Coronary artery (tissue), 2 donors: ENCODE measurements around the gene MVK.

Source experiments
- DNase-seq: peaks from one replicate; pipeline ENCODE4 v3.0.0-alpha.2; 2017; ENCODE audit warnings: low spot score
- H3K27ac ChIP-seq, 2 donors: fragments of 200-600 bp; sonication (generic); one replicate each; pipeline ENCODE4 v1.5.1; 2016 to 2019
- H3K4me3 ChIP-seq: fragments of 200-600 bp; sonication (generic); 2 replicates; pipeline ENCODE4 v1.5.1; 2016; ENCODE audit warnings: mild to moderate bottlenecking, moderate library complexity
- TF ChIP-seq, protein P1 (sequence below): fragments of 200-600 bp; sonication (generic); IDR thresholded peaks from one replicate; pipeline ENCODE4 v1.5.1; 2019; ENCODE audit warnings: antibody characterized with exemption

The MVK gene

GRCh38 chr12:109557805-109558204 lies 15.8 kb upstream of the MVK start:
- TF ChIP-seq, protein P1, sequence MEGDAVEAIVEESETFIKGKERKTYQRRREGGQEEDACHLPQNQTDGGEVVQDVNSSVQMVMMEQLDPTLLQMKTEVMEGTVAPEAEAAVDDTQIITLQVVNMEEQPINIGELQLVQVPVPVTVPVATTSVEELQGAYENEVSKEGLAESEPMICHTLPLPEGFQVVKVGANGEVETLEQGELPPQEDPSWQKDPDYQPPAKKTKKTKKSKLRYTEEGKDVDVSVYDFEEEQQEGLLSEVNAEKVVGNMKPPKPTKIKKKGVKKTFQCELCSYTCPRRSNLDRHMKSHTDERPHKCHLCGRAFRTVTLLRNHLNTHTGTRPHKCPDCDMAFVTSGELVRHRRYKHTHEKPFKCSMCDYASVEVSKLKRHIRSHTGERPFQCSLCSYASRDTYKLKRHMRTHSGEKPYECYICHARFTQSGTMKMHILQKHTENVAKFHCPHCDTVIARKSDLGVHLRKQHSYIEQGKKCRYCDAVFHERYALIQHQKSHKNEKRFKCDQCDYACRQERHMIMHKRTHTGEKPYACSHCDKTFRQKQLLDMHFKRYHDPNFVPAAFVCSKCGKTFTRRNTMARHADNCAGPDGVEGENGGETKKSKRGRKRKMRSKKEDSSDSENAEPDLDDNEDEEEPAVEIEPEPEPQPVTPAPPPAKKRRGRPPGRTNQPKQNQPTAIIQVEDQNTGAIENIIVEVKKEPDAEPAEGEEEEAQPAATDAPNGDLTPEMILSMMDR: no peak
- Histone ChIP-seq H3K4me3 (no peak overlapping the region), H3K27ac (no peak overlapping the region)
- no peak for DNase-seq

- no peak overlapping the region for H3K4me3 ChIP-seq
- TF ChIP-seq, protein P1: no peak
- no peak overlapping the region for H3K27ac ChIP-seq
- DNase-seq: no peak
Measured at GRCh38 chr12:109558374-109559199, 15.0 kb upstream of the MVK start.

- TF ChIP-seq, protein P1: no peak
- no peak for DNase-seq
- no peak overlapping the region for H3K27ac ChIP-seq
- no peak overlapping the region for H3K4me3 ChIP-seq
Measured at GRCh38 chr12:109559200-109559505, 14.4 kb upstream of the MVK start.

GRCh38 chr12:109559601-109560000 lies 14.0 kb upstream of the MVK start:
- TF ChIP-seq, protein P1: no peak
- Histone ChIP-seq H3K4me3 (no peak overlapping the region), H3K27ac (no peak overlapping the region)
- DNase-seq: no peak

GRCh38 chr12:109560867-109561710 lies 12.5 kb upstream of the MVK start:
- TF ChIP-seq, protein P1: no peak
- no peak overlapping the region for H3K27ac ChIP-seq
- DNase-seq: no peak

GRCh38 chr12:109561711-109562030 lies 11.9 kb upstream of the MVK start:
- TF ChIP-seq, protein P1: no peak
- no peak overlapping the region for H3K4me3 ChIP-seq
- DNase-seq: no peak
- H3K27ac ChIP-seq: no peak overlapping the region

More at GRCh38 chr12:109560867-109561710, 12.5 kb upstream of the MVK start:
- H3K4me3 ChIP-seq: no peak overlapping the region
